Colonic mucosa (tissue), 4 donors: ENCODE results near the gene SLC25A41. TPM values are rescaled to one million over a fixed set of nuclear protein-coding genes. Genes with fewer than 3 reads are reported as not detected.
"Not testable (repeated sequence)": the region's sequence is repeated elsewhere in the genome, so short reads cannot be mapped to it uniquely, and the experiment has no call there.

Experiments used
- DNase-seq: peaks from one replicate; pipeline ENCODE4 v3.0.0-alpha.2; 2020
- H3K27ac ChIP-seq: fragments of 200-600 bp; one replicate; pipeline ENCODE4 v1.8.0; 2021
- H3K27me3 ChIP-seq: fragments of 200-600 bp; one replicate; pipeline ENCODE4 v1.8.0; 2021
- H3K36me3 ChIP-seq: fragments of 200-600 bp; one replicate; pipeline ENCODE4 v1.8.0; 2021
- H3K4me1 ChIP-seq: fragments of 200-600 bp; one replicate; pipeline ENCODE4 v1.8.0; 2021; ENCODE audit warnings: mild to moderate bottlenecking
- H3K4me3 ChIP-seq: fragments of 200-600 bp; one replicate; pipeline ENCODE4 v1.8.0; 2021
- H3K9ac ChIP-seq, 2 donors: one replicate each; pipeline ENCODE4 v1.7.0; 2013; ENCODE audit warnings: control low read depth in 2 of 2, low read depth in 2 of 2, low read length in 2 of 2
- H3K9me3 ChIP-seq: fragments of 200-600 bp; one replicate; pipeline ENCODE4 v1.8.0; 2021
- intact Hi-C: fragments of 100-400 bp; cut with DNase I; formaldehyde crosslinking; loops from one replicate; pipeline ENCODE4 v1.14.1; 2022
- total RNA-seq, 2 donors: library from RNA; stranded (reverse); fragmentation: NEBNext Ultra II Directional in 1 of 2; extraction: Animal tissue kit (Norgen Biotek cat#: 25700) in 1 of 2; gene quantifications; one replicate each; pipeline ENCODE4 v1.2.1, GENCODE V29; 2021
- TF ChIP-seq, protein P1 (sequence below): fragments of 200-600 bp; IDR thresholded peaks from one replicate; pipeline ENCODE4 v1.8.0; 2022; ENCODE audit warnings: antibody characterized with exemption, mild to moderate bottlenecking
- donor health status: healthy.
- donor health status: DM: no; HTN: no; CAD: no.
- donor health status: DM: no; HTN: no; CAD: no.

SLC25A41 gene
- total RNA-seq, 2 donors from 2014 or later = 1.8 TPM; not detected in 1

DNA sequence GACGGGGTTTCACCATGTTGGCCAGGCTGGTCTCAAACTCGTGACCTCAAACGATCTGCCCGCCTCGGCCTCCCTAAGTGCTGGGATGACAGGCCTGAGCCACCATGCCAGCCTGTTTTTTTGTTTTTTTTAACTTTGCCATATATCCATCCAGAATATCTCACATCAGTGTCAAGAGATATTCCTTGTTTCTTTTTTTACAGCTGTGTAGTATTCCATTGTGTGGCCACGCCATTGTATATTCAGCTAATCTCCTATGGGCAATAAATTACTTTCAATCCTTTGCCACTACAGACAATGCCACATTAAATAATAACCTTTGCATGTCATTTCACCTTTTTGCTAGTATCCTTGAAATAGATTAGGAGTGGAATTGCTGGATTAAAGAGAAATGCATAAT is 24.2 kb downstream of the SLC25A41 start:
- Histone ChIP-seq H3K27ac (no peak overlapping the region), H3K9me3 (no peaks in the 10 kb centered on the region), H3K9ac (no peak overlapping the region), H3K36me3 (no peaks in the 10 kb centered on the region), H3K4me1 (no peaks in the 10 kb centered on the region), H3K27me3 (no peaks in the 10 kb centered on the region), H3K4me3 (no peak overlapping the region)
- no peak for DNase-seq
- TF ChIP-seq, protein P1, sequence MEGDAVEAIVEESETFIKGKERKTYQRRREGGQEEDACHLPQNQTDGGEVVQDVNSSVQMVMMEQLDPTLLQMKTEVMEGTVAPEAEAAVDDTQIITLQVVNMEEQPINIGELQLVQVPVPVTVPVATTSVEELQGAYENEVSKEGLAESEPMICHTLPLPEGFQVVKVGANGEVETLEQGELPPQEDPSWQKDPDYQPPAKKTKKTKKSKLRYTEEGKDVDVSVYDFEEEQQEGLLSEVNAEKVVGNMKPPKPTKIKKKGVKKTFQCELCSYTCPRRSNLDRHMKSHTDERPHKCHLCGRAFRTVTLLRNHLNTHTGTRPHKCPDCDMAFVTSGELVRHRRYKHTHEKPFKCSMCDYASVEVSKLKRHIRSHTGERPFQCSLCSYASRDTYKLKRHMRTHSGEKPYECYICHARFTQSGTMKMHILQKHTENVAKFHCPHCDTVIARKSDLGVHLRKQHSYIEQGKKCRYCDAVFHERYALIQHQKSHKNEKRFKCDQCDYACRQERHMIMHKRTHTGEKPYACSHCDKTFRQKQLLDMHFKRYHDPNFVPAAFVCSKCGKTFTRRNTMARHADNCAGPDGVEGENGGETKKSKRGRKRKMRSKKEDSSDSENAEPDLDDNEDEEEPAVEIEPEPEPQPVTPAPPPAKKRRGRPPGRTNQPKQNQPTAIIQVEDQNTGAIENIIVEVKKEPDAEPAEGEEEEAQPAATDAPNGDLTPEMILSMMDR = no peak
- intact Hi-C loops = no loop called here

- TF ChIP-seq, protein P1 = no peak
- no peak for DNase-seq
- intact Hi-C loops = no loop called here
- no peak overlapping the region for H3K27ac ChIP-seq
- H3K9ac ChIP-seq = no peak overlapping the region
- H3K4me3 ChIP-seq = no peak overlapping the region
- no peaks in the 10 kb centered on the region for H3K27me3 ChIP-seq
- no peaks in the 10 kb centered on the region for H3K9me3 ChIP-seq
- H3K4me1 ChIP-seq = peaks cover 9% of the 10 kb centered on the region
- no peaks in the 10 kb centered on the region for H3K36me3 ChIP-seq
Measured at GRCh38 chr19:6406401-6406800, 27.2 kb downstream of the SLC25A41 start.

GRCh38 chr19:6402837-6403608 is 30.5 kb downstream of the SLC25A41 start:
- Histone ChIP-seq H3K27ac (peak overlapping the region; percentile 73), H3K9ac (peak overlapping the region in 1 of 2 donors; percentile 43), H3K36me3 (no peaks in the 10 kb centered on the region), H3K9me3 (no peaks in the 10 kb centered on the region), H3K4me3 (no peak overlapping the region), H3K4me1 (peaks cover 9% of the 10 kb centered on the region), H3K27me3 (no peaks in the 10 kb centered on the region)
- DNase-seq = peak; percentile 89
- TF ChIP-seq, protein P1 = no peak
- intact Hi-C loops = no loop called here

DNA sequence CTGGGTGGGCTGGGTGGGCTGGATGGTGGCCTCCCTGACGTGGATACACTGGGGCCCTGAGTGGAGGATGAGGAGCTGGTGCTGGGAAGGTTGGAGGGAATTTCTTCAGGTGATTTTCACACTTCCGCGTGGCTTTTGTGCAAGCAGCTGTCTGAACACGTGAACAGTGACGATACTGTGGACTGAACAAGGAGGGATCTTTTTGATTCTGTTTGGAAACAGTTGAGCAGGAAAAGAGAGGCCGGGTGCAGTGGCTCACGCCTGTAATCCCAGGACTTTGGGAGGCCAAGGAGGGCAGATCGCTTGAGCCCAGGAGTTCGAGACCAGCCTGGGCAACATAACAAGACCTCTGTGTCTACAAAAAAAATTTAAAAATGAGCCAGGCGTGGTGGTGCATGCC is 31.5 kb downstream of the SLC25A41 start:
- DNase-seq = no peak
- Histone ChIP-seq H3K36me3 (no peaks in the 10 kb centered on the region), H3K27me3 (no peaks in the 10 kb centered on the region), H3K9ac (no peak overlapping the region), H3K27ac (peak overlapping the region; percentile 73), H3K4me1 (peaks cover 9% of the 10 kb centered on the region), H3K4me3 (no peak overlapping the region), H3K9me3 (no peaks in the 10 kb centered on the region)
- intact Hi-C loops = no loop called here
- TF ChIP-seq, protein P1 = no peak

DNA sequence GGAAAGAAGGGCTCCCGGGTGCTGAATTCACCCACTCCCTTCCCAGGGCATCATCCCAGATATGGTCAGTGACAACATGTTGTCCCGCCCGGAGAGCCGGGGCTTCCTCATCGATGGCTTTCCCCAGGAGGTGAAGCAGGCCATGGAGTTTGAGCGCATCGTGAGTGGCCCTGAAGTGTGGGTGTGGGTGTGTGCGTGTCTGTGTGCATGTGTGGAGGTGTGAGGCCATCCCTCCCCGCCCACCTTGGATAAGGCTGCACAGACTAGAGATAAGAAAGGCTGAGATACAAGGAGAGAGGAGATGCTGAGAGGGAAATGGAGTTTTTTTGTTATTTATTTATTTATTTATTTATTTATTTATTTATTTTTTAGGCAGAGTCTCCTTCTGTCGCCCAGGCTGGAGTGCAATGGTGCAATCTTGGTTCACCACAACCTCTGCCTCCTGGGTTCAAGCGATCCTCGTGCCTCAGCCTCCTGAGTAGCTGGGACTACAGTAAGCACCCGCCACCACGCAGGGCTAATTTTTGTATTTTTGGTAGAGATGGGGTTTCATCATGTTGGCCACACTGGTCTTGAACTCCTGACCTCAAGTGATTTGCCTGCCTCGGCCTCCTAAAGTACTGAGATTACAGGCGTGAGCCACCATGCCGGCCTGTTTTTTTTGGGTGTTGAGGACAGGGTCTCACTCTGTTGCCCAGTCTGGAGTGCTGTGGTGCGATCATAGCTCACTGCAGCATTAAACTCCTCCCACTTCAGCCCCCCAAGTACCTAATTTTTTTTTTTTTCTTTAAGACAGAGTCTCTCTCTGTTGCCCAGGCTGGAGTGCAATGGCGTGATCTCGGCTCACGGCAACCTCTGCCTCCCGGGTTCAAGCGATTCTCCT is 33.3 kb downstream of the SLC25A41 start:
- H3K4me3 ChIP-seq, H3K27me3 ChIP-seq, H3K36me3 ChIP-seq, intact Hi-C loops, H3K9me3 ChIP-seq, H3K9ac ChIP-seq, H3K27ac ChIP-seq, DNase-seq, H3K4me1 ChIP-seq: not testable (repeated sequence)
